Thyroid gland (tissue), 4 donors: ENCODE data around the gene NSUN7.

Source experiments
- CTCF ChIP-seq, 6 experiments: fragments of 200-600 bp in 3 of 6; fragments of 450-650 bp in 3 of 6; sonication (generic) in 3 of 6; IDR thresholded peaks; one replicate each; pipeline ENCODE4 v1.5.1; 2016 to 2019; ENCODE audit warnings: antibody characterized with exemption in 6 of 6, mild to moderate bottlenecking in 2 of 6, inconsistent platforms in 1 of 6, moderate library complexity in 1 of 6
- POLR2A ChIP-seq, 2 donors: fragments of 450-650 bp; IDR thresholded peaks; one replicate each; pipeline ENCODE4 v1.6.1; 2017; ENCODE audit warnings: antibody characterized with exemption in 2 of 2, mild to moderate bottlenecking in 2 of 2, moderate library complexity in 1 of 2

- TF ChIP-seq POLR2A (IDR thresholded peaks at IDR 0.05) (no peak), CTCF (IDR thresholded peaks at IDR 0.05) (no peak)
Observed at GRCh38 chr4:40848251-40848650, 98.5 kb downstream of the NSUN7 start.
